SH-SY5Y (cell line): ENCODE results near the gene MAMDC4.

Experiments used
- GATA2 ChIP-seq: IDR thresholded peaks from 2 replicates; pipeline ENCODE4 v1.6.1; 2011; ENCODE audit warnings: mild to moderate bottlenecking, low read depth, low read length
- GATA3 ChIP-seq: IDR thresholded peaks from 2 replicates; pipeline ENCODE4 v1.6.1; 2011; ENCODE audit warnings: low read depth, mild to moderate bottlenecking, low read length, moderate library complexity

Gene MAMDC4

DNA sequence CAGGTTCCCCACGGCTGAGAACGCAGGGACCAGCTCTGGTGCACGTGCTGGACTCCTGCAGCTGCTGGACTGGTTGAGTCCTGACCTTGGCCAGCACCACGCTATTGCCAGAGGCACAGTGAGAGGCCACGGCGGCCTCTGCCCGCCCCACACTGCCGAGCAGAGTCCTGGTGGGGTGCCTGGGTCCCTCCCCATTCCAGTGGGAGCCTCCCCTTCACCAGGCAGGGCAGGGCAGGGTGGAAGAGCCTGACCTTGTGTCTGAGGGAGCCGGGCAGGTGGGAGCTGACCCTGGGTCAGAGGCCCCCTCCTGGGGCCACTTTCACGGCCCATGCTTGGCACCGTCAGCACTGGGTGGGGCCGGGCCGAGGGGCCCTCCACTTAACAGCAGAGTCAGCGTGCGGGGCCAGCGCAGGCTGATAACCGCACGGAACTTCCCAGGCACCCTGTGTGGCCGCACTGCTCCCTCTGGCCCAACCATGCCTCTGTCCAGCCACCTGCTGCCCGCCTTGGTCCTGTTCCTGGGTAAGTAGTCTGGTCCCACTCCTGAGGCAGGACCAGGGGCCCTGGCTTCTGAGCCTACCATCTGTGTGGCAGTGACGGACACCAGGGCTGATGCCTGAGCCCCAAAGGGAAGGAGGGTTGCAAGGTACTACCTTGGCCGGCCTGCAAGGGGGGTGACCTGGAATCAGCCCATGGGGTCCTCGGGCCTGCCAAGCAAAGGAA, at the start of gene MAMDC4:
Gene MAMDC4 (plus strand): TSS at position 406 of the 723 bp plus-strand sequence. CDS start 71 bp downstream, at position 477.
- TF ChIP-seq GATA2 (no peak), GATA3 (no peak)

- TF ChIP-seq GATA2 (no peak), GATA3 (no peak)
These were observed 48.3 kb upstream of the MAMDC4 start for GRCh38 chr9:136803551-136804508.

DNA sequence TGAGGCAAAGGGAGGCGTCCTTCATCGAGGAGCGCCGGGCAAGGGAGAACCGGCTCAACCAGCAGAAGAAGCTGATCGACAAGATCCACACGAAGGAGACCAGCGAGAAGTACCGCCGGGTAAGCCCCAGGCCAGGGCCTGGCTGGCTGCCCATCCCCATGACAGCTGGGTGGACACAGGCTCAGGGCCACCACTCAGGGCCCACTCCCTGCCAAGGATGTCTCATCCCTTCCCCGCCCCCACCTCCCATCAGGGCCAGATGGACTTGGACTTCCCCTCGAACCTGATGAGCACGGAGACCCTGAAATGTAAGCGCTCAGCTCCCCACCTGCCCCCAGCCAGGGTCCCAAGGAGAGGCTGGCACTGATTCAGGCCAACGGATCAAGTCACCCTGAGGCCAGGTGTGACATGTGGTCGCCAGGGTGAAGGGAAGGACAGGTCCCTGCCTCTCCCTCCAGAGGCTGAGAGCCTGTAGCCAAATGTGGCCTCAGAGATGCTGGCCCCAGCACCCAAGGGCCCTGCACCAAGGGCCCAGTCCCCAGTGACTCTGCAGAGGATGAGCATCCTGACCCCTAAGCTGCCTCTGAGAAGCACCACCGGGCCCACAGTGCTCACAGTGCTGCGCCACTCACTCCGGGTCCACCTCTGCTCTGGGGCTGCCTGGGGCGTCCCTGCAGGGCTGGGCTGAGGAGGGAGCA, 47.5 kb upstream of the MAMDC4 start:
- TF ChIP-seq GATA3 = no peak
- no peak for TF ChIP-seq GATA2

GRCh38 chr9:136805207-136805740, 46.9 kb upstream of the MAMDC4 start:
- TF ChIP-seq GATA3 (no peak), GATA2 (no peak)

- TF ChIP-seq GATA2 (no peak), GATA3 (no peak)
These were observed 46.1 kb upstream of the MAMDC4 start for GRCh38 chr9:136806067-136806466.

- TF ChIP-seq GATA2 (no peak), GATA3 (no peak)
These were observed 45.4 kb upstream of the MAMDC4 start for GRCh38 chr9:136806631-136807201.

DNA sequence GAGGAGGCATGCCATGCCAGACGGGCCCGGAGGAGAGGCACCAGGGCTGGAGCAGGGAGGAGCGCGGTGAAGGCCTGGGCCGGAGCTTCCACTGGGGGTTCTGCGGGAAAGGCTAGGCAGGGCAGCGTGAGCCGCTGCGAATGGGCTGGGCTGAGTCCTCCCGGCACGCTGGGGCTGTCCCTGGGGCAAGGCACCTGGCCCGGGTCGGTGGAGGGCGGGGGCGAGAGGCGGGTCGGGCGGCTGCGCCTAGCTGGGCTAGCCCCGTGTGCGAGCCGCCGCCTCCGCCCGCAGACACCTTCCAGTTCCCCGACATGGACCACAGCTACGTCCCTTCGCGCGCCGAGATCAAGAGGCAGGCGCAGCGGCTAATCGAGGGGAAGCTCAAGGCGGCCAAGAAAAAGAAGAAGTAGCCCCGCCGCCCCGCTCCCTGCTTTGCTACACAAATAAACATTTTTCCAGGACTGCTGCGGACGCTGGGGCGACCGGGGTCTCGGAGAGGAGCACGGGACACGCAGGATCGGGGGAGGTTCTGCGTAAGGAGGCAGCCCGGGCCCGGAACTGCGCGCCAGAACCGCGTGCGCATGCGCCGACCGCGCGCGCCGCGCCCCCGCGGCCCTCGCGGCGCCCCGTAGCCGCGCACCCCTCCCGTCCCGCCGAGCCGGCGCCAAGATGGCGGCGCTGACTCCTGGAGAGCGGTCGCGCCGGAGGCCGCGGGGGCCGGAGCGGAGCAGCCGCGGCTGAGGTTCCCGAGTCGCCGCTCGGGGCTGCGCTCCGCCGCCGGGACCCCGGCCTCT, 44.7 kb upstream of the MAMDC4 start, which contains the start of gene RABL6:
Gene RABL6 (plus strand): TSS at position 668 of the 794 bp plus-strand sequence. CDS start 249 bp downstream, outside the sequence.
- TF ChIP-seq GATA3 (no peak), GATA2 (no peak)

GRCh38 chr9:136808075-136808805, 43.9 kb upstream of the MAMDC4 start:
- TF ChIP-seq GATA2 (no peak), GATA3 (no peak)

- TF ChIP-seq GATA3 (no peak), GATA2 (no peak)
These were observed 43.4 kb upstream of the MAMDC4 start for GRCh38 chr9:136808806-136809158.

DNA sequence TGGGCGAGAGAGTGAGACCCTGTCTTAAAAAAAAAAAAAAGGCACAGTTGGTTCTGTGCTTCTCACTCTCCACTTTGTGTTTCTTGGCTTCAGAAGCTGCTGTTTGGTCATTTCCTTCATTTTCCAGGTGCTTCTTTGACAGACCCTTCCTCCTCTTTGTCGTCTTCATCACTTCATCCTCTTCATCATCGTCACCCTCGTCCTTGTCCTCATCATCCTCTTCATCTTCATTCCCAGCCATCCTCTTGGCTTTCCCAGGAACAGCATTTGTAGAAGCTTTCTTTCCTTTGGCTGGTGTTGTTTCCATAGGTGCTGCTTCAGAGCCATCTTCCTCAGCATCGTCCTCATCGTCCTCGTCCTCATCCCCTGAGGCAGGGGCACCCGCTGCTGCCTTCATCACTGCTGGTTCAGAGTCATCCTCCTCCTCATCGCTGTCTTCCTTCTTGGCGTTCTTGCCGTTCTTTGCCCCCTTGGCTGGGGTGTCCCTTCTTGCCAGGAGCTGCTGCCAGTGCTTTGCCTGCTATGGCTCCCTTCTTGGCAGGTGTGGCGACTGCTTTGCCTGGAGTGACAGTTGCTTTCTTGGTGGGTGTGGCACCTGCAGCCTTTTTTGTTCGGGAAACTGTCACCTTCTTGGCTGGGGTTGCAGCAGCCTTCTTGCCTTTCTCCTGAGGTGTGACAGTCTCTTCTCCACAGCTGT, 37.3 kb upstream of the MAMDC4 start:
- TF ChIP-seq GATA2 = no peak
- no peak for TF ChIP-seq GATA3

DNA sequence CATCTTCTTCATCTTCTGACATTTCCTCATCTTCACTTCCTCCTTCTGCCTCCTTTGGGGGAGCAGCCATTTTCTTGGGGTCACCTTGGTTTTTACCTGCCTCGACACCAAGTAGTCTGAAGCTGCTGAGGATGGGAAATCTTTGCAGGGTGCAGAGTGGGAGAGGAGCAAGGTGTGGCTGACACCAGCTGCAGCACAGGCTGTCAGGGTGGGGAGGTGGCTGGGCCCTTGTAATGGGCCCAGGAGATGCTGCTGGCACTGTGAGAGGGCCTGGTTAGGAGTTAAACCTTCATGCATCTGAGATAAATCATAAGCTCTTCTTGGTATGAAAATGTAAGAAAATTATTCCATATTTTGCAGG, 36.7 kb upstream of the MAMDC4 start:
- TF ChIP-seq GATA3 = no peak
- no peak for TF ChIP-seq GATA2

- TF ChIP-seq GATA3 = no peak
- no peak for TF ChIP-seq GATA2
These were observed 30.9 kb upstream of the MAMDC4 start for GRCh38 chr9:136820971-136821825.
